HepG2 (cell line): ENCODE measurements around the gene UBE2Q1. TPM values are rescaled to one million over a fixed set of nuclear protein-coding genes. Genes with fewer than 3 reads are reported as not detected.

Experiments used
- CEBPB ChIP-seq: IDR thresholded peaks from 2 replicates; pipeline ENCODE4 v1.6.1; 2011; ENCODE audit warnings: low read depth, low read length, improper control_type of control experiment, borderline replicate concordance
- DNMT1 ChIP-seq: sonication (generic); formaldehyde crosslinking; IDR thresholded peaks from 2 replicates; pipeline ENCODE4 v1.5.1; 2020; ENCODE audit warnings: mild to moderate bottlenecking, missing genetic modification reagents
- GATAD1 ChIP-seq: IDR thresholded peaks from 2 replicates; pipeline ENCODE4 v1.6.1; 2016; ENCODE audit warnings: missing genetic modification reagents, missing compliant biosample characterization
- GATAD2A ChIP-seq: IDR thresholded peaks from 2 replicates; pipeline ENCODE4 v1.6.1; 2016
- HOXA3 ChIP-seq: sonication (generic); formaldehyde crosslinking; IDR thresholded peaks from 2 replicates; pipeline ENCODE4 v1.5.0; 2020; ENCODE audit warnings: missing genetic modification reagents
- MXD4 ChIP-seq: IDR thresholded peaks from 2 replicates; pipeline ENCODE4 v1.6.1; 2016; ENCODE audit warnings: mild to moderate bottlenecking, missing biosample characterization, missing genetic modification reagents
- MYPOP ChIP-seq: sonication (generic); formaldehyde crosslinking; IDR thresholded peaks from 2 replicates; pipeline ENCODE4 v1.8.1; 2023; ENCODE audit warnings: mild to moderate bottlenecking, moderate library complexity, missing genetic modification reagents
- TBX2 ChIP-seq: sonication (generic); formaldehyde crosslinking; IDR thresholded peaks from 2 replicates; pipeline ENCODE4 v1.5.0; 2020; ENCODE audit warnings: missing genetic modification reagents, mild to moderate bottlenecking, borderline replicate concordance
- THYN1 ChIP-seq: sonication (generic); formaldehyde crosslinking; IDR thresholded peaks from 2 replicates; pipeline ENCODE4 v1.8.1; 2023; ENCODE audit warnings: low read depth, mild to moderate bottlenecking, moderate library complexity, missing genetic modification reagents, borderline replicate concordance
- ZBTB20 ChIP-seq: sonication (generic); formaldehyde crosslinking; IDR thresholded peaks from 2 replicates; pipeline ENCODE4 v1.8.1; 2023; ENCODE audit warnings: missing genetic modification reagents, low read depth, mild to moderate bottlenecking, borderline replicate concordance
- ZFAT ChIP-seq: sonication (generic); formaldehyde crosslinking; conservative IDR thresholded peaks from 2 replicates; pipeline ENCODE4 v1.8.1; 2023; ENCODE audit warnings: missing genetic modification reagents, inconsistent platforms
- ZNF382 ChIP-seq: sonication (generic); formaldehyde crosslinking; IDR thresholded peaks from 2 replicates; pipeline ENCODE4 v1.5.0; 2020; ENCODE audit warnings: missing genetic modification reagents, mild to moderate bottlenecking, borderline replicate concordance
- ZNF484 ChIP-seq: sonication (generic); formaldehyde crosslinking; IDR thresholded peaks from 2 replicates; pipeline ENCODE4 v1.5.1; 2020; ENCODE audit warnings: mild to moderate bottlenecking, low read depth, missing genetic modification reagents, borderline replicate concordance
- ZNF597 ChIP-seq: sonication (generic); formaldehyde crosslinking; IDR thresholded peaks from 2 replicates; pipeline ENCODE4 v1.5.0; 2020; ENCODE audit warnings: missing genetic modification reagents
- ZNF678 ChIP-seq: sonication (generic); formaldehyde crosslinking; IDR thresholded peaks from 2 replicates; pipeline ENCODE4 v1.4.0; 2020; ENCODE audit warnings: mild to moderate bottlenecking, missing genetic modification reagents
- ZNF709 ChIP-seq: sonication (generic); formaldehyde crosslinking; IDR thresholded peaks from 2 replicates; pipeline ENCODE4 v1.5.0; 2020; ENCODE audit warnings: mild to moderate bottlenecking, missing genetic modification reagents
- ZNF768 ChIP-seq: sonication (generic); formaldehyde crosslinking; IDR thresholded peaks from 2 replicates; pipeline ENCODE4 v1.4.0; 2020; ENCODE audit warnings: missing genetic modification reagents
- ZNF777 ChIP-seq: sonication (generic); formaldehyde crosslinking; IDR thresholded peaks from 2 replicates; pipeline ENCODE4 v1.4.0; 2020; ENCODE audit warnings: missing genetic modification reagents
- ZNF841 ChIP-seq: sonication (generic); formaldehyde crosslinking; IDR thresholded peaks from 2 replicates; pipeline ENCODE4 v1.8.1; 2023; ENCODE audit warnings: missing genetic modification reagents, borderline replicate concordance
- polyA plus RNA-seq, 8 experiments: library from polyadenylated mRNA; depleted of rRNA in 3 of 8; stranded (reverse) in 7 of 8; unstranded in 1 of 8; fragments of >200 nt; fragmentation: Illumina TruSeq in 4 of 8; extraction: Trizol in 4 of 8; gene quantifications; 2 replicates each; pipeline versions ENCODE4 v1.2.1 to v1.2.3, GENCODE V29; 2011 to 2016; ENCODE audit warnings: low read depth in 4 of 8, missing spikeins in 1 of 8, mixed read lengths in 1 of 8; ENCODE audit not compliant: insufficient read depth in 1 of 8
- total RNA-seq, 5 experiments: library from RNA; depleted of rRNA; stranded (reverse); fragments of >200 nt; fragmentation: Illumina TruSeq; extraction: Trizol; gene quantifications; 2 replicates each; pipeline ENCODE4 v1.2.3, GENCODE V29; 2016; ENCODE audit warnings: low read depth in 1 of 5
- TF ChIP-seq, protein P1 (sequence below): sonication (generic); formaldehyde crosslinking; IDR thresholded peaks from 2 replicates; pipeline ENCODE4 v1.4.0; 2020; ENCODE audit warnings: missing genetic modification reagents
- TF ChIP-seq, protein P2 (sequence below): sonication (generic); formaldehyde crosslinking; conservative IDR thresholded peaks from 2 replicates; pipeline ENCODE4 v1.5.0; 2020; ENCODE audit warnings: missing genetic modification reagents
- TF ChIP-seq, protein P3 (sequence below): sonication (generic); formaldehyde crosslinking; IDR thresholded peaks from 2 replicates; pipeline ENCODE4 v1.5.1; 2020; ENCODE audit warnings: mild to moderate bottlenecking, missing genetic modification reagents, borderline replicate concordance
- TF ChIP-seq, protein P4 (sequence below): sonication (generic); formaldehyde crosslinking; IDR thresholded peaks from 2 replicates; pipeline ENCODE4 v1.5.1; 2020; ENCODE audit warnings: missing genetic modification reagents, mild to moderate bottlenecking, borderline replicate concordance

The UBE2Q1 gene
- total and polyA plus RNA-seq, 2 of the 13 experiments (the other 11 are each of a cell fraction or from before 2014, with no cell fraction given), result 11.7 to 41.7 TPM

DNA sequence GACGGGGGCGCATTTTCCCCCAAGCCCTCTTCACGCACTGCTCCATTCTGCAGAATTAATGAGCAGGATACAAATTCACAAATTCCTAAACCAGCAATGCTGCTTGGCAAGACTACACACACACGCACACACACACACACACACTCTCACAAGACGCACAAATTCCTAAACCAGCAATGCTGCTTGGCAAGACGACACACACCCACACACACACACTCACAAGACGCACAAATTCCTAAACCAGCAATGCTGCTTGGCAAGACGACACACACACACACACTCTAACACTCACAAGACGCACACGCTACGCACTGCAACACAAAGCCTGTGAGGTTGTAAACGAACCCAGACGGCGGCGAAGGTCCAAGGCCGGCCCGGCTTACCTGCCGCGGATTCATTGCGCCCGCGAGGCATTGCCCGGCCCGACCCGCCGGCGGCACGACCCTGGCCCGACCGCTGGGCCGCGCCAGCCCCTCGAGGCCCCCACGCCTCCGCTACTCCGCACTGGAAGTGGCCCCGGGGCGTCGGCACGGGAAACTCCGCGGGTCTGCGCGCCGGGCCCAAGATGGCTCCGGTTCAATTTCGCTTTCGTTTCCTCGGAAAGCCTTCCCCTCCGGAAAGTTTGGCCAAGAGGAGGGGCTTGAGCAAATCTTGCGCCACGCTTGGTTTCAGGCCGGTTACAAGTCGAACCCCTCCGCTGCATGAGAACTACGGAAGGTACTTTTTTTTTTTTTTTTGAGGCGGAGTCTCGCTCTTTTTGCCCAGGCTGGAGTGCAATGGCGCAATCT, 49.3 kb upstream of the UBE2Q1 start, which contains the start of gene ADAR (continued):
- TF ChIP-seq ZNF597 (CRISPR knock-in tag) (no peak), ZNF841 (no peak), ZNF768 (CRISPR knock-in tag) (no peak; the same call in 1 of the 2 replicates), ZNF678 (CRISPR knock-in tag) (no peak), GATAD2A (CRISPR knock-in tag) (no peak; the same call in 1 of the 2 replicates), MYPOP (CRISPR knock-in tag) (peak; percentile 65), ZNF382 (no peak), THYN1 (no peak), ZNF484 (CRISPR knock-in tag) (no peak), ZBTB20 (CRISPR knock-in tag) (no peak), CEBPB (peak; percentile 86), HOXA3 (CRISPR knock-in tag) (peak; percentile 69; the same call in 1 of the 2 replicates), MXD4 (CRISPR knock-in tag) (no peak; the same call in 1 of the 2 replicates), ZNF777 (peak; percentile 64), ZNF709 (CRISPR knock-in tag) (no peak), DNMT1 (CRISPR knock-in tag) (peak; percentile 90; the same call in 1 of the 2 replicates), GATAD1 (peak; percentile 43; the same call in 1 of the 2 replicates), TBX2 (peak; percentile 35), ZFAT (CRISPR knock-in tag) (no peak)
- TF ChIP-seq, protein P1, sequence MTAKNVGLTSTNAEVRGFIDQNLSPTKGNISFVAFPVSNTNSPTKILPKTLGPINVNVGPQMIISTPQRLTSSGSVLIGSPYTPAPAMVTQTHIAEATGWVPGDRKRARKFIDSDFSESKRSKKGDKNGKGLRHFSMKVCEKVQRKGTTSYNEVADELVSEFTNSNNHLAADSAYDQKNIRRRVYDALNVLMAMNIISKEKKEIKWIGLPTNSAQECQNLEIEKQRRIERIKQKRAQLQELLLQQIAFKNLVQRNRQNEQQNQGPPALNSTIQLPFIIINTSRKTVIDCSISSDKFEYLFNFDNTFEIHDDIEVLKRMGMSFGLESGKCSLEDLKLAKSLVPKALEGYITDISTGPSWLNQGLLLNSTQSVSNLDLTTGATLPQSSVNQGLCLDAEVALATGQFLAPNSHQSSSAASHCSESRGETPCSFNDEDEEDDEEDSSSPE (CRISPR knock-in tag), result no peak
- TF ChIP-seq, protein P2, sequence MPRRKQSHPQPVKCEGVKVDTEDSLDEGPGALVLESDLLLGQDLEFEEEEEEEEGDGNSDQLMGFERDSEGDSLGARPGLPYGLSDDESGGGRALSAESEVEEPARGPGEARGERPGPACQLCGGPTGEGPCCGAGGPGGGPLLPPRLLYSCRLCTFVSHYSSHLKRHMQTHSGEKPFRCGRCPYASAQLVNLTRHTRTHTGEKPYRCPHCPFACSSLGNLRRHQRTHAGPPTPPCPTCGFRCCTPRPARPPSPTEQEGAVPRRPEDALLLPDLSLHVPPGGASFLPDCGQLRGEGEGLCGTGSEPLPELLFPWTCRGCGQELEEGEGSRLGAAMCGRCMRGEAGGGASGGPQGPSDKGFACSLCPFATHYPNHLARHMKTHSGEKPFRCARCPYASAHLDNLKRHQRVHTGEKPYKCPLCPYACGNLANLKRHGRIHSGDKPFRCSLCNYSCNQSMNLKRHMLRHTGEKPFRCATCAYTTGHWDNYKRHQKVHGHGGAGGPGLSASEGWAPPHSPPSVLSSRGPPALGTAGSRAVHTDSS (CRISPR knock-in tag), result no peak
- TF ChIP-seq, protein P3, sequence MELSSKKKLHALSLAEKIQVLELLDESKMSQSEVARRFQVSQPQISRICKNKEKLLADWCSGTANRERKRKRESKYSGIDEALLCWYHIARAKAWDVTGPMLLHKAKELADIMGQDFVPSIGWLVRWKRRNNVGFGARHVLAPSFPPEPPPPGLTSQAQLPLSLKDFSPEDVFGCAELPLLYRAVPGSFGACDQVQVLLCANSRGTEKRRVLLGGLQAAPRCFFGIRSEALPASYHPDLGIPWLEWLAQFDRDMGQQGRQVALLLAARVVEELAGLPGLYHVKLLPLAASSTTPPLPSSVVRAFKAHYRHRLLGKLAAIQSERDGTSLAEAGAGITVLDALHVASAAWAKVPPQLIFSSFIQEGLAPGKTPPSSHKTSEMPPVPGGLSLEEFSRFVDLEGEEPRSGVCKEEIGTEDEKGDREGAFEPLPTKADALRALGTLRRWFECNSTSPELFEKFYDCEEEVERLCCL (CRISPR knock-in tag), result no peak
- TF ChIP-seq, protein P4, sequence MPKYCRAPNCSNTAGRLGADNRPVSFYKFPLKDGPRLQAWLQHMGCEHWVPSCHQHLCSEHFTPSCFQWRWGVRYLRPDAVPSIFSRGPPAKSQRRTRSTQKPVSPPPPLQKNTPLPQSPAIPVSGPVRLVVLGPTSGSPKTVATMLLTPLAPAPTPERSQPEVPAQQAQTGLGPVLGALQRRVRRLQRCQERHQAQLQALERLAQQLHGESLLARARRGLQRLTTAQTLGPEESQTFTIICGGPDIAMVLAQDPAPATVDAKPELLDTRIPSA (CRISPR knock-in tag), result no peak
